Naive thymus-derived CD8-positive, alpha-beta T cell (primary cell): Measurements from ENCODE around the gene DLX1. TPM values are rescaled to one million over a fixed set of nuclear protein-coding genes. Genes with fewer than 3 reads are reported as not detected.

Source experiments
- ATAC-seq, 2 donors: fragments of 150-1000 bp; cut with Tn5 transposase in 1 of 2; sonication (Bioruptor Pico), chemical (Tn5 transposase) in 1 of 2; 1 replicate in 1 of 2; 2 replicates in 1 of 2; pipeline ENCODE4 v1.10.0; 2021; ENCODE audit warnings: mild to moderate bottlenecking in 2 of 2, moderate library complexity in 2 of 2
- POLR2A ChIA-PET: fragments of 350-600 bp; sonication (Branson Sonifier 250); formaldehyde crosslinking; loops from one replicate; lab custom pipeline; 2021; ENCODE audit warnings: antibody characterized with exemption; lab: Charles Lee
- DNase-seq, 10 donors: peaks; one replicate each; pipeline versions ENCODE4 v3.0.0 to v3.0.0-alpha.2; 2020 to 2022
- H3K27ac Mint-ChIP-seq, 10 donors: one replicate each; pipeline ENCODE4 v1.8.0; 2020 to 2022; ENCODE audit warnings: mild to moderate bottlenecking in 10 of 10, mixed read lengths in 10 of 10, moderate library complexity in 4 of 10, inconsistent platforms in 1 of 10
- H3K27me3 Mint-ChIP-seq, 5 donors: one replicate each; pipeline ENCODE4 v1.8.0; 2021 to 2022; ENCODE audit warnings: mixed read lengths in 5 of 5
- H3K36me3 Mint-ChIP-seq, 3 donors: one replicate each; pipeline ENCODE4 v1.8.0; 2020 to 2022; ENCODE audit warnings: mixed read lengths in 3 of 3, mild to moderate bottlenecking in 2 of 3, inconsistent platforms in 1 of 3
- H3K4me1 Mint-ChIP-seq, 4 donors: one replicate each; pipeline ENCODE4 v1.8.0; 2021 to 2022; ENCODE audit warnings: mixed read lengths in 4 of 4
- H3K4me3 Mint-ChIP-seq, 10 donors: one replicate each; pipeline ENCODE4 v1.8.0; 2020 to 2022; ENCODE audit warnings: mild to moderate bottlenecking in 10 of 10, mixed read lengths in 10 of 10, moderate library complexity in 6 of 10, inconsistent platforms in 1 of 10
- H3K9me3 Mint-ChIP-seq, 9 donors: one replicate each; pipeline ENCODE4 v1.8.0; 2020 to 2022; ENCODE audit warnings: mixed read lengths in 9 of 9, mild to moderate bottlenecking in 3 of 9, inconsistent platforms in 1 of 9, moderate library complexity in 1 of 9
- polyA plus RNA-seq, 3 donors: library from polyadenylated mRNA; unstranded; fragments of 300-500 nt; fragmentation: Illumina TruSeq; gene quantifications; one replicate each; pipeline ENCODE4 v1.2.3, GENCODE V29; 2021
- total RNA-seq, 8 experiments: library from RNA in 2 of 8; stranded (reverse) in 2 of 8; gene quantifications; one replicate each; pipeline ENCODE4 v1.2.3 and lab custom pipeline; 2021 to 2026

Gene DLX1
- total RNA-seq, result not detected
- not detected for polyA plus RNA-seq
- total RNA-seq (lab: John Stamatoyannopoulos, UW), result 0 to 0.09 (median 0) reads per million in 6 experiments

GRCh38 chr2:172085460-172086159 lies at the start of gene DLX1:
Gene DLX1 (plus strand): TSS chr2:172085507. CDS start chr2:172085678, 171 bp downstream.
- H3K27me3 Mint-ChIP-seq, result peaks cover 55 to 98% (median 74%) of the 10 kb centered on the region in 5 donors
- H3K36me3 Mint-ChIP-seq, result peaks cover 2 to 15% (median 11%) of the 10 kb centered on the region in 3 donors
- peak in 2 of 10 donors; percentile 15 to 43 for DNase-seq

GRCh38 chr2:172038121-172038520 lies 47.2 kb upstream of the DLX1 start:
- ATAC-seq (no peak), DNase-seq (no peak)
- H3K36me3 Mint-ChIP-seq, result peaks cover 0 to 2% (median 0%) of the 10 kb centered on the region in 3 donors
- no peaks in the 10 kb centered on the region for H3K4me1 Mint-ChIP-seq
- H3K4me3 Mint-ChIP-seq, result no peak overlapping the region
- H3K9me3 Mint-ChIP-seq, result no peaks in the 10 kb centered on the region
- peak overlapping the region in 1 of 10 donors; percentile 18 for H3K27ac Mint-ChIP-seq
- no peaks in the 10 kb centered on the region for H3K27me3 Mint-ChIP-seq
- POLR2A ChIA-PET, result no interaction called here

More at GRCh38 chr2:172085460-172086159, at the start of gene DLX1:
- H3K4me1 Mint-ChIP-seq, result peaks cover 21 to 60% (median 51%) of the 10 kb centered on the region in 4 donors
- peak within 1 kb of the TSS; percentile 63 to 84 (median 78) for H3K4me3 Mint-ChIP-seq
- peaks cover 0 to 30% (median 5%) of the 10 kb centered on the region in 9 donors for H3K9me3 Mint-ChIP-seq
- peak; percentile 45 to 59 for ATAC-seq
- POLR2A ChIA-PET, result interaction anchor here (0.6 to 1.6 kb wide), 5 partner anchors 10 to 485 kb away, joined by 3 to 6 read pairs (median 5); no protein-coding TSS in a partner anchor
- peak within 1 kb of the TSS in 5 of 10 donors; percentile 45 to 93 (median 66) for H3K27ac Mint-ChIP-seq

- Mint-ChIP-seq H3K27me3 (no peaks in the 10 kb centered on the region), H3K27ac (no peak overlapping the region), H3K9me3 (no peaks in the 10 kb centered on the region), H3K36me3 (peaks cover 0 to 2% (median 0%) of the 10 kb centered on the region in 3 donors), H3K4me1 (no peaks in the 10 kb centered on the region), H3K4me3 (no peak overlapping the region)
- DNase-seq, result no peak
- no peak for ATAC-seq
- POLR2A ChIA-PET, result no interaction called here
Observed at GRCh38 chr2:172038604-172039003, 46.7 kb upstream of the DLX1 start.

- Mint-ChIP-seq H3K36me3 (peaks cover 0 to 2% (median 0%) of the 10 kb centered on the region in 3 donors), H3K27ac (no peak overlapping the region), H3K4me3 (no peak overlapping the region), H3K4me1 (no peaks in the 10 kb centered on the region), H3K9me3 (no peaks in the 10 kb centered on the region), H3K27me3 (no peaks in the 10 kb centered on the region)
- POLR2A ChIA-PET, result no interaction called here
- no peak for ATAC-seq
- no peak for DNase-seq
Observed at GRCh38 chr2:172039011-172039704, 46.1 kb upstream of the DLX1 start.

- no peak for ATAC-seq
- no peak overlapping the region for H3K4me3 Mint-ChIP-seq
- POLR2A ChIA-PET, result no interaction called here
- H3K9me3 Mint-ChIP-seq, result no peaks in the 10 kb centered on the region
- H3K4me1 Mint-ChIP-seq, result no peaks in the 10 kb centered on the region
- H3K27me3 Mint-ChIP-seq, result no peaks in the 10 kb centered on the region
- H3K27ac Mint-ChIP-seq, result no peak overlapping the region
- DNase-seq, result no peak
- H3K36me3 Mint-ChIP-seq, result peaks cover 0 to 2% (median 0%) of the 10 kb centered on the region in 3 donors
Observed at GRCh38 chr2:172040311-172040710, 45.0 kb upstream of the DLX1 start.

- POLR2A ChIA-PET, result interaction anchor here (1.0 kb wide), 1 partner anchor 124 kb away, joined by 4 read pairs; the partner anchor contains the start of gene HAT1
- Mint-ChIP-seq H3K36me3 (no peaks in the 10 kb centered on the region), H3K4me3 (no peak overlapping the region), H3K27me3 (no peaks in the 10 kb centered on the region), H3K27ac (no peak overlapping the region), H3K9me3 (no peaks in the 10 kb centered on the region), H3K4me1 (peaks cover 2 to 5% (median 4%) of the 10 kb centered on the region in 4 donors)
- ATAC-seq, result no peak
- DNase-seq, result no peak
Observed at GRCh38 chr2:172046080-172046678, 39.1 kb upstream of the DLX1 start.

- peaks cover 2 to 5% (median 4%) of the 10 kb centered on the region in 4 donors for H3K4me1 Mint-ChIP-seq
- H3K27ac Mint-ChIP-seq, result no peak overlapping the region
- H3K4me3 Mint-ChIP-seq, result no peak overlapping the region
- POLR2A ChIA-PET, result interaction anchor here (1.0 kb wide), 1 partner anchor 124 kb away, joined by 4 read pairs; the partner anchor contains the start of gene HAT1
- no peaks in the 10 kb centered on the region for H3K36me3 Mint-ChIP-seq
- no peaks in the 10 kb centered on the region for H3K27me3 Mint-ChIP-seq
- H3K9me3 Mint-ChIP-seq, result no peaks in the 10 kb centered on the region
- DNase-seq (no peak), ATAC-seq (no peak)
Observed at GRCh38 chr2:172046866-172047565, 38.3 kb upstream of the DLX1 start.

GRCh38 chr2:172047566-172048507 lies 37.5 kb upstream of the DLX1 start:
- no peaks in the 10 kb centered on the region for H3K9me3 Mint-ChIP-seq
- no peaks in the 10 kb centered on the region for H3K27me3 Mint-ChIP-seq
- peaks cover 2 to 5% (median 4%) of the 10 kb centered on the region in 4 donors for H3K4me1 Mint-ChIP-seq
- H3K27ac Mint-ChIP-seq, result no peak overlapping the region
- POLR2A ChIA-PET, result no interaction called here
- DNase-seq (no peak), ATAC-seq (no peak)
- H3K4me3 Mint-ChIP-seq, result no peak overlapping the region
- no peaks in the 10 kb centered on the region for H3K36me3 Mint-ChIP-seq

- POLR2A ChIA-PET, result no interaction called here
- Mint-ChIP-seq H3K4me1 (peaks cover 2 to 5% (median 4%) of the 10 kb centered on the region in 4 donors), H3K4me3 (no peak overlapping the region), H3K9me3 (no peaks in the 10 kb centered on the region), H3K27ac (no peak overlapping the region), H3K36me3 (no peaks in the 10 kb centered on the region), H3K27me3 (no peaks in the 10 kb centered on the region)
- DNase-seq (no peak), ATAC-seq (no peak)
Observed at GRCh38 chr2:172048508-172049503, 36.5 kb upstream of the DLX1 start.

- ATAC-seq, result no peak
- POLR2A ChIA-PET, result no interaction called here
- Mint-ChIP-seq H3K27ac (no peak overlapping the region), H3K9me3 (no peaks in the 10 kb centered on the region), H3K27me3 (no peaks in the 10 kb centered on the region), H3K4me3 (no peak overlapping the region), H3K4me1 (peaks cover 2 to 5% (median 4%) of the 10 kb centered on the region in 4 donors), H3K36me3 (no peaks in the 10 kb centered on the region)
- DNase-seq, result no peak
Observed at GRCh38 chr2:172049567-172050120, 35.7 kb upstream of the DLX1 start.
